Measurements from ENCODE around the gene SRMS. TPM values are rescaled to one million over a fixed set of nuclear protein-coding genes. Genes with fewer than 3 reads are reported as not detected.

SRMS gene
- total RNA-seq, 1 donor from 2014 or later: not detected

DNA sequence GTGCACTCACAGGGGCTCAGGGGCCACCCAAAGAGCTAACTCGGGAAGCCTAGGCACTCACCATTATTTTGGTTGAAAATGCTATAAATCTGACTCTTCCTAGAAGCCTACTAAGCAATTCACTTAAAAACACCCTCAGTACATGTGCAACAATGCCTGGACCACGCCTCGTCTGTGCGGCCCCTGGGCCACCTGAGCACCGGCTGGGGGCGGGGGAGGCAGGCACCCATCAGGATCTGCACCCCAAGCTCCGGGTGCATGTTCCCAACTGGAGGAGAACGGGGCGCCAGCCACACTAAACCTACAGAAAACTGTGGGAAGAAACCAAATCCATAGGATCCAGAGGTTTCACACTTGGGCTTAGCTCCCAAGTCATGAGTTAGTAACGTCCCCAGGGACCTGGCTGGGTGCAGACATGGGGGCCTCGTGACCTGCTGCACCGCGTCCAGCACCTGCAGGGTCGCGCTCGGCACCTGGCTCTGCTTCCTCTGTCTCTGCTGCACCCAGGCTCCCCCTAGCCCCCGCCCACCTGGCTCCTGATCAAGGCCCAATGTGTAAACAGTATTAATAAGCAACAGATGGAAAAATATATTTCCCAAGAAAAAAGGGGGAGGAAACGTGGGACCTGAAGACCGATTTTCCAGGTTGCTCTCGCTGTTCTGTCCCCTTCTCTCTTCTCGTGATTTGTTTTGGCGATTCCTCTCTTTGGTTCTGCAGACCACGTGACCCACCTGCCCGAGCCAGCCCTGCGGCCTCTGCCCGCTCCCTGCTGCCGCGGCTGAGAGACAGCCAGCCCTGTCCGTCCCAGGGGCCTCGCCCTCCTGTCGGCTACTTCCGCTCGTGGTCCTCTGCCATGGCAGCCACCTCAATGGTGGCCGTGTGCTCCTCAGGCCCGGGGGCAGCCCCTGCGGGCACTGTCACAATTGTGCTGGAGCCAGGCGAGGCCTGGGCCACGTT is 42.0 kb upstream of the SRMS start:
- DNase-seq (ENCODE audit: extremely low spot score, unreplicated experiment): no peak
- Mint-ChIP-seq H3K4me3 (ENCODE audit: unreplicated experiment) (no peak overlapping the region), H3K9me3 (ENCODE audit: unreplicated experiment) (no peaks in the 10 kb centered on the region), H3K27me3 (ENCODE audit: unreplicated experiment) (no peaks in the 10 kb centered on the region), H3K27ac (ENCODE audit: unreplicated experiment) (no peak overlapping the region), H3K4me1 (ENCODE audit: unreplicated experiment) (no peaks in the 10 kb centered on the region), H3K36me3 (ENCODE audit: unreplicated experiment) (peaks cover 16% of the 10 kb centered on the region)
- TF ChIP-seq, protein P1, sequence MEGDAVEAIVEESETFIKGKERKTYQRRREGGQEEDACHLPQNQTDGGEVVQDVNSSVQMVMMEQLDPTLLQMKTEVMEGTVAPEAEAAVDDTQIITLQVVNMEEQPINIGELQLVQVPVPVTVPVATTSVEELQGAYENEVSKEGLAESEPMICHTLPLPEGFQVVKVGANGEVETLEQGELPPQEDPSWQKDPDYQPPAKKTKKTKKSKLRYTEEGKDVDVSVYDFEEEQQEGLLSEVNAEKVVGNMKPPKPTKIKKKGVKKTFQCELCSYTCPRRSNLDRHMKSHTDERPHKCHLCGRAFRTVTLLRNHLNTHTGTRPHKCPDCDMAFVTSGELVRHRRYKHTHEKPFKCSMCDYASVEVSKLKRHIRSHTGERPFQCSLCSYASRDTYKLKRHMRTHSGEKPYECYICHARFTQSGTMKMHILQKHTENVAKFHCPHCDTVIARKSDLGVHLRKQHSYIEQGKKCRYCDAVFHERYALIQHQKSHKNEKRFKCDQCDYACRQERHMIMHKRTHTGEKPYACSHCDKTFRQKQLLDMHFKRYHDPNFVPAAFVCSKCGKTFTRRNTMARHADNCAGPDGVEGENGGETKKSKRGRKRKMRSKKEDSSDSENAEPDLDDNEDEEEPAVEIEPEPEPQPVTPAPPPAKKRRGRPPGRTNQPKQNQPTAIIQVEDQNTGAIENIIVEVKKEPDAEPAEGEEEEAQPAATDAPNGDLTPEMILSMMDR (IDR thresholded peaks at IDR 0.05): no peak

DNA sequence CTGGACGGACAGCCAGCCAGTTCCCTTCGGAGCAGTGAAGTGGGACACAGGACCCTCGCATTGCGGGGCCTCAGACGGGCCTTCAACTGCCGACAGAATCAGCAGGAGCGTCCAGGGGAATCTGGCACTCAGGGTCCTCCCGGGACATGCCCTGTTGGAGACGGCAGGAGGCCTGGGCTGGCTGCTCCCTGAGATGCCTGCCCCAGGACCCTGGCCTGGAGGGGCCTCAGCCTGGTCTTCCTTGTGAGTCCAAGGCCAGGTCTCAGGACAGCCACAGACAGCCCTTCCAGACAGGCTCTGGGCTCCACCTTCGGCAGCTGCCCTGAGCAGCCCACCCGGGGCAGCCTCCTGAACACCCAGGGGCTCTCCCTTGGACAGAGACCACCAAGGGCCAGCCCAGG is 41.1 kb upstream of the SRMS start:
- no peak overlapping the region for H3K4me3 Mint-ChIP-seq (ENCODE audit: unreplicated experiment)
- DNase-seq (ENCODE audit: extremely low spot score, unreplicated experiment): no peak
- no peaks in the 10 kb centered on the region for H3K9me3 Mint-ChIP-seq (ENCODE audit: unreplicated experiment)
- H3K27me3 Mint-ChIP-seq (ENCODE audit: unreplicated experiment): no peaks in the 10 kb centered on the region
- H3K27ac Mint-ChIP-seq (ENCODE audit: unreplicated experiment): no peak overlapping the region
- TF ChIP-seq, protein P1 (IDR thresholded peaks at IDR 0.05): no peak
- peaks cover 16% of the 10 kb centered on the region for H3K36me3 Mint-ChIP-seq (ENCODE audit: unreplicated experiment)
- no peaks in the 10 kb centered on the region for H3K4me1 Mint-ChIP-seq (ENCODE audit: unreplicated experiment)

DNA sequence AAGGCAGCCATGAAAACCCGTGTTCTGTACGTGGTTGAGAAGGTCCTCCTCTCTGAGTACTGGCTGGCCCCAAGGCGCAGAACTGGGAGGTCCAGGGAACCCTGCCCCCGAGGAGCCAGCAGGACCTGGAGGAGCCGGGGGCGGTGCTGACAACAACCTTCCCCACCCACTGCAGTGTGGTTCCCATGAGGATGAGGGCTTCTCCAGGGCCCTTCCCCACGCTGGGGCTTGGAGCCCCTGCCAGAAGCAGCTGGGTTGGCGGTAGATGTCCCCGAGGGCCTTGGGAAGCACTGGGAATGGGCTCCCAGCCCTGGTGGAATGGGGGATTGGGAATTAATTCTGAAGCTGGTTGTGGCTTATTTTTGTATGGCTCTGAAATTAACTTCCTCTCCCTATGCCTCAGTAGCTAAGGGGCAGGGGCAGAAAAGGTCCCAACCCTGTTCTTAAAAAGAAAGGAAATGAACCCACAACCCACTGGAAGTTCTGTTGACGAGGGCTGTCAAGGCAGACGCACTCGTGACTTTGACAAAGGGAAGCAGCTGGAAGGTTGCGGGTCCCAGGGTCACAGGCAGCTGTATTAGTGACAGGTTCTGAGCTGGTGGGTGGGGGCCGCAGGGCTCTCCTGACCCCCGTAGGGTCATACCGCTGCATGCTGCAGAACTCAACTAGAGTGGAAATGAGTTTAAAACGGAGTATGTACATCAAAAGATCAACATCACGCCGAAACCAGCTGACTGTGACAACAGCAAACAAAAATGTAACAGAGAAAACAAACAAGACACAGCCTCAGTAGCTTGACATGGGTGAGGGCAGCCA is 40.4 kb upstream of the SRMS start:
- no peak for DNase-seq (ENCODE audit: extremely low spot score, unreplicated experiment)
- H3K36me3 Mint-ChIP-seq (ENCODE audit: unreplicated experiment): peaks cover 10% of the 10 kb centered on the region
- H3K4me1 Mint-ChIP-seq (ENCODE audit: unreplicated experiment): peaks cover 2% of the 10 kb centered on the region
- no peak overlapping the region for H3K27ac Mint-ChIP-seq (ENCODE audit: unreplicated experiment)
- no peak overlapping the region for H3K4me3 Mint-ChIP-seq (ENCODE audit: unreplicated experiment)
- no peaks in the 10 kb centered on the region for H3K27me3 Mint-ChIP-seq (ENCODE audit: unreplicated experiment)
- TF ChIP-seq, protein P1 (IDR thresholded peaks at IDR 0.05): no peak
- H3K9me3 Mint-ChIP-seq (ENCODE audit: unreplicated experiment): no peaks in the 10 kb centered on the region

DNA sequence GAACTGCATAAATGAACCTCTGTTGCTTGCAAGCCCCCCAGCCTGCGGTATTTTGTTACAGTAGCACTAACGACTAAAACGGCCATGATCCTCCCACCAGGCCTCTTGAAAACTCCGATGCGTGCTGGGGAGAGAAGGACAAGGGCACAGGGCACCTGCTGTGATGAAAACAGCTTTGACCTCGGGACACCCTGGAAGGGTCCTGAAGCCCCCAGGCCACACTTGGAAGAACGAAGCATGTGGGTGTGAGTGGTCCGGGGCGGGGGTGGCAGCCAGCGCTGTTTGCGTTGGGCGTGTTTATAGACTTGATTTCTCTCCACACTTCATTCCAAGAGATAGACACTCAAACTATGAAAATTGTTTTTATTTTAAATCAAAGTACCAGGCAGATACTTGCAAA is 39.7 kb upstream of the SRMS start:
- DNase-seq (ENCODE audit: extremely low spot score, unreplicated experiment): no peak
- Mint-ChIP-seq H3K9me3 (ENCODE audit: unreplicated experiment) (no peaks in the 10 kb centered on the region), H3K4me1 (ENCODE audit: unreplicated experiment) (peaks cover 6% of the 10 kb centered on the region), H3K4me3 (ENCODE audit: unreplicated experiment) (no peak overlapping the region), H3K27ac (ENCODE audit: unreplicated experiment) (no peak overlapping the region), H3K36me3 (ENCODE audit: unreplicated experiment) (peaks cover 10% of the 10 kb centered on the region), H3K27me3 (ENCODE audit: unreplicated experiment) (no peaks in the 10 kb centered on the region)
- TF ChIP-seq, protein P1 (IDR thresholded peaks at IDR 0.05): no peak

DNA sequence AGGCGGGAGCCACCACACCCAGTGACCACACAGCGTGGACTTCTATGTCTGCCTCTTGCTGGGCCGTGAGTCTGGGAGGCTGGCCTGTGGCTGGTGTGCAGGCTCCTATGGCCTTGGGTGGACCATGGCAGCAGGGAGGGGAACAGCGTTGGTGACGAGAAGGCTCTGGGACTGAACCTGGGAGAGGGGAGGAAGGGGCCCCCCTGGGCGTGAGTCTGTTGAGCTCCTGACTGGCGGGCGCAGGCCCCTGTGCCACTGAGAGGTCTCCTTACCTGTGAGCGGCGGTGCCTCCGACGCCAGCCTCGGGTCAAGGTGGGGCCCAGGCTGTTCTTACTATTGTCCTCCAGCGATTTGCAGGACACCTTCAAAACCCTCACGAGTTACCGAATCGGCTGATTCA is 39.2 kb upstream of the SRMS start:
- no peak for DNase-seq (ENCODE audit: extremely low spot score, unreplicated experiment)
- Mint-ChIP-seq H3K4me1 (ENCODE audit: unreplicated experiment) (peaks cover 6% of the 10 kb centered on the region), H3K9me3 (ENCODE audit: unreplicated experiment) (no peaks in the 10 kb centered on the region), H3K27me3 (ENCODE audit: unreplicated experiment) (no peaks in the 10 kb centered on the region), H3K27ac (ENCODE audit: unreplicated experiment) (no peak overlapping the region), H3K4me3 (ENCODE audit: unreplicated experiment) (no peak overlapping the region), H3K36me3 (ENCODE audit: unreplicated experiment) (peaks cover 10% of the 10 kb centered on the region)
- TF ChIP-seq, protein P1 (IDR thresholded peaks at IDR 0.05): no peak
